GM21529 (cell line): ENCODE results near the gene ALDH1A1.

ENCODE experiments used
- ATAC-seq: cut with Tn5 transposase; IDR thresholded peaks from one replicate; pipeline ENCODE4 v1.9.1; 2021; ENCODE audit not compliant: unreplicated experiment

The ALDH1A1 gene

DNA sequence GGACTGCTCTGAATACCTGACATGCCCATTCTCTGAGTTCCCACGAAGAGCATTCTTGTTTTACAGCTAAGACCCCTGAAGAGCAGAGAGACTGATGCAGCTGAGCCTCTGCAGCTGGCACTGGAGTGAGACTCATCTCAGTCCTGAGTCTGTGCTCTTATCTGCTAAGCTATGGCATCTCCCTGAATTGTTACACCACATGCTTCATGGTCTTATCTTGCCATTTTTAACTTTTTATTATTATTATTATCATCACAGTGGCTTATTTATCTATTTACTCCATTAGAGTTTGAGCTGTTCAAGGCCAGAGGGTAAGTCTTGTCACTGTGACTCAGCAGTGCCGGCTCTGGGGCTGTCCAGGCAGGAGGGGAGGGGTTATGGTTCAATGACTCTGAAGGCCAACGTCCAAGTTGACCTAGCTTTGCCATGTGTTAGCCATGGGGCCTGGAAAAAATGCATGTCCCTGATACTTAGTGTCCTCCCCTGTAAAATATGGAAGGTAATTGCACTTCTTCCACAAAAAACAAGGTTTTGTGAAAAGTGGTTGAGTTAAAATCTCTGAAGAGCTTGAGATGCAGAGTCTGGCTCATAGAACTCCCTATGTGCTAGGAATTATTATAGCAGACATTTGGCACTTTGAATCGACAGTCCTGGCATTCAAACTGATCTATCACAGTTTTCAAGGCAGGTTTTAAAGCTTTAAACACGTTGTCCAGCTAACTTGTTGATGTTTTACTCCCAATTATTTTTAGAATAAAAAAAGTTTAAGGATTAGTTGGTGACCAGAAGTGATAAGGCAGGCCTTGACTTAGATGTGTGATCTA is 94.6 kb downstream of the ALDH1A1 start:
- no peak for ATAC-seq

DNA sequence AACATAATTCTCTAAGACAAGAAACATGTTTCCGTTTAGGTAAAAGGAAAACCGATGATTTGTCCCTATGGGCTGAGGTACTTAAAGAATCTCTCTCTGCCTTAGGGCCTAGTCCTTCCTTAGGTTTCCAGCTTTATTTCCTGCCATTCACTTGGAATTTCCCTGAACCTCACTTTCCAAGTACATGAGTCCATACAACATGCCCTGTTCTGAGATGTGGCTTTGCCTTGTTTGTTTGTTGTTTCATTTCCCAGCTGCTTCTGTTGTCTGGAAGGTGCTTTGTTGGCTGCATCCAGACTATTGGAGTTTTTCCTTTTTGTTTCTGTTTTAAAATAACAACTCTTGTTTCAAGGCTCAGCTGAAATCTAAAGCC is 95.2 kb downstream of the ALDH1A1 start:
- ATAC-seq, result no peak

DNA sequence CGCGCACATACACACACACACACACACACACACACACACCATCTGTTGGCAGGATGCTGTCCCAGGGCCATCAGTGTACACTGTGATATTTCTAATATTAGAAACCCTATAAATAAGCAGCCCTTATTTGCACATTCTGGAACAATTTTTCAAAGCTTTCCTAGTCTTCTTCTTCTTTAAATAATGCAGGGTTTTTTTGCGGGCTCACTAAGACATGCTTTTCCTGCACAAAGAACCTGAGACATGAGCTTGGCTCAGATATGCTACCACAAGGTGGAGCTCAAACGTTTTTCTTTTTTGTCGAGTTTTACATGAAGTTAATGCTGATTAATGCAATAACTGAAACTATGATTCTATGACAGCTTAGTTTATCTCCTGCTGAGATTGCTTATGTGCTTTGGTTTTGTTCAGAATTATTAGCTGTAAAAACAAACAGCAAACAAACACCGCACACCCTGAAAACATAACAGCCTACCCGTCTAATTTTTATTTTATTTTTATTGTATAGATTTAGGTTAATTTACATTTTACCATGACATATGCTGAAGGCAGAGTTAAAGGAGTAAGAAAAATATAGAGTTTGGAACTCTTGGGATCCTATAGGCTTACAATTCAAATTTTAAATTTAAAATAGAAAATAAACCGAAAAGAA is 95.8 kb downstream of the ALDH1A1 start:
- no peak for ATAC-seq

DNA sequence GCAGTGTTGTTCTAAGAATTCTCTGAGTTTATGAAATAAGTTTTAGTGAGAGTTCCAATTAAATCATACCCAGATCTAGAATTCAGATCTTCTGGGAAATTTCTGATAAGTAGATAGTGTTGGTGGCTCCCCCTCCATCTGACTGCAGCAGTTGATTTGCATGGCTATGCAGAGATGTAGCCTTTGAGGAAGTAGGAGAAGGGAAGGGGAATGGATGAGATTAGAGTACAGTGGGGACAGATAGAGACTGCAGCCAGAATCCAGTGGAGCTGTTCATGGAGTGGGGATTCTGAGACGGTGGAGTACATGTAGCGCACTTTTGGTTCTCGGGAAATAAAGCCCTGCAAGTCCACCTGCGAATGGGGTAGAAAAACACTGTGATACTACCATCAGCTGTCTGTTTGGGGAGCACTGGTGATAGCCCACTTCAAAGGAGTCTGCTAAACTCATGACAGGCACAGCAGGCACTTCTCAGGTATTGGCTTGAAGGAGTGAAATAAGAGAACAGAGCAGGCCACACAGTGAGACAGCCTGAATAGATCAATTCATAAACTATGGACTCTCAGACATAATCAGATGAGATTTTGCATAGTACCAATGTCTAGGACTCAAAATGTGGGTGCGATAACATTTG is 96.8 kb downstream of the ALDH1A1 start:
- no peak for ATAC-seq

DNA sequence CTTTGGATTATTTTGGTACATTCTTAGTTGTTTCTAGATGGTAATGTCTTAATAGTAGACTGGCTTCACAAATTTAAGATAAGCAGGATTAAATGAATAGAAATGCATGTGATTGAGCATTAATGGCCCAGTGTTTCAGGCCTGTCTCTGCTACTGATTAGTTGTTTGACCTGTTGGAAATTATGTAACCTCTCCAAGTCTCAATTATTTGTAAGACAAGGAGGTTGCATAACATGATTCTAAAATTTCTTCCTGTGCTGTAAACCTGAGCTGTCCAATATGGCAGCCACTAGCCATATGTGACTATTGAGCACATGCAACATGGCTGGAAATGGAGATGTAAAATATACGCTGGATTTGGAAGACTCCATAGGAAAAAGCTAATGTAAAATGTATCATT is 97.5 kb downstream of the ALDH1A1 start:
- no peak for ATAC-seq
